Measurements from ENCODE around the gene PNPLA7. TPM values are rescaled to one million over a fixed set of nuclear protein-coding genes. Genes with fewer than 3 reads are reported as not detected.

Gene PNPLA7
- total and polyA plus RNA-seq, 2 of the 8 experiments (the other 6 are each of a cell fraction or from before 2014, with no cell fraction given): 0.35 to 0.47 TPM

- TF ChIP-seq CHD7 (IDR thresholded peaks at IDR 0.05; ENCODE audit: insufficient replicate concordance, low read length): no peak
Observed at GRCh38 chr9:137412431-137412830, 137.8 kb downstream of the PNPLA7 start (continued).

Measured in H1 (cell line).